NCI-H1417 (cell line): Measurements from ENCODE around the gene AJUBA.
"Not testable (repeated sequence)": the region's sequence is repeated elsewhere in the genome, so short reads cannot be mapped to it uniquely, and the experiment has no call there.

Experiments
- DNase-seq, 3 experiments: peaks; one replicate each; lab custom pipeline; 2025; lab: John Stamatoyannopoulos, UW

AJUBA gene

GRCh38 chr14:22951795-22952194, 30.6 kb downstream of the AJUBA start:
- DNase-seq, result not testable (repeated sequence)

GRCh38 chr14:22945642-22946041, 36.7 kb downstream of the AJUBA start:
- no peak for DNase-seq

- no peak for DNase-seq
Observed at GRCh38 chr14:22939684-22940083, 42.7 kb downstream of the AJUBA start.

GRCh38 chr14:22935156-22935555, 47.2 kb downstream of the AJUBA start:
- no peak for DNase-seq

- peak in 1 of 3 experiments; percentile 36 for DNase-seq
Observed at GRCh38 chr14:22932146-22932545, 50.2 kb downstream of the AJUBA start.

GRCh38 chr14:22929961-22930364, 52.4 kb downstream of the AJUBA start:
- peak in 2 of 3 experiments; percentile 50 to 84 for DNase-seq

GRCh38 chr14:22929104-22929960, 53.0 kb downstream of the AJUBA start, which contains the start of gene PRMT5:
Gene PRMT5 (minus strand): TSS chr14:22929376. CDS start chr14:22929361, 15 bp downstream.
- peak; percentile 99 to 100 (median 99) for DNase-seq

- DNase-seq, result no peak
Observed at GRCh38 chr14:22928237-22929103, 53.9 kb downstream of the AJUBA start.

GRCh38 chr14:22926316-22926715, 56.0 kb downstream of the AJUBA start:
- DNase-seq, result no peak

DNA sequence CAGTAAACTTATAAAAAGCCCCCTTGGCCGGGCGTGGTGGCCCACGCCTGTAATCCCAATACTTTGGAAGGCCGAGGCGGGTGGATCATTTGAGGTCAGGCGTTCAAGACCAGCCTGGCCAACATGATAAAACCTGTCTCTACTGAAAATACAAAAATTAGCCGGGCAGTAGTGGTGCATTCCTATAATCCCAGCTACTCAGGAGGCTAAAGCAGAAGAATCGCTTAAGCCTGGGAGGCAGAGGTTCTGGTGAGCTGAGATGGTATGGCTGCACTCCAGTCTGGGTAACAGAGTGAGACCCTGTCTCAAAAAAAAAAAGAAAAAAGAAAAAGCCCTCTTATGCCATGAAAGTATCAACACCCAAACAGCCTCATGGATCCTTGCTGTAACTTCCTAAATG, 56.8 kb downstream of the AJUBA start:
- DNase-seq, result no peak

- DNase-seq, result no peak
Observed at GRCh38 chr14:22923746-22924145, 58.6 kb downstream of the AJUBA start.

- DNase-seq, result no peak
Observed at GRCh38 chr14:22922294-22922693, 60.1 kb downstream of the AJUBA start.
